GM21717 (cell line): Measurements from ENCODE around the gene ARL3.

ENCODE experiments used
- ATAC-seq: cut with Tn5 transposase; IDR thresholded peaks from one replicate; pipeline ENCODE4 v1.9.1; 2021; ENCODE audit warnings: mild to moderate bottlenecking, moderate library complexity; ENCODE audit not compliant: unreplicated experiment

ARL3 gene

GRCh38 chr10:102653060-102653459 is 61.1 kb downstream of the ARL3 start:
- ATAC-seq: no peak

GRCh38 chr10:102652170-102652916 is 61.9 kb downstream of the ARL3 start:
- peak; percentile 36 for ATAC-seq

GRCh38 chr10:102651455-102652169 is 62.6 kb downstream of the ARL3 start:
- ATAC-seq: no peak

- ATAC-seq: no peak
Measured at GRCh38 chr10:102650655-102651454, 63.3 kb downstream of the ARL3 start.

- no peak for ATAC-seq
Measured at GRCh38 chr10:102649797-102650654, 64.2 kb downstream of the ARL3 start.

- no peak for ATAC-seq
Measured at GRCh38 chr10:102648889-102649796, 65.1 kb downstream of the ARL3 start.

GRCh38 chr10:102648269-102648888 is 65.8 kb downstream of the ARL3 start:
- ATAC-seq: no peak

GRCh38 chr10:102647443-102648268 is 66.5 kb downstream of the ARL3 start:
- ATAC-seq: no peak

- no peak for ATAC-seq
Measured at GRCh38 chr10:102646610-102647442, 67.4 kb downstream of the ARL3 start.

- peak; percentile 35 for ATAC-seq
Measured at GRCh38 chr10:102645741-102646609, 68.2 kb downstream of the ARL3 start.

GRCh38 chr10:102645388-102645740 is 68.8 kb downstream of the ARL3 start:
- ATAC-seq: no peak

GRCh38 chr10:102644646-102645387 is 69.4 kb downstream of the ARL3 start:
- no peak for ATAC-seq

- no peak for ATAC-seq
Measured at GRCh38 chr10:102644066-102644645, 70.0 kb downstream of the ARL3 start, which contains the start of gene TRIM8. Gene TRIM8, plus strand, starts transcription at chr10:102644479. Its CDS starts 139 bp downstream, at chr10:102644618.

- no peak for ATAC-seq
Measured at GRCh38 chr10:102643336-102644065, 70.7 kb downstream of the ARL3 start.
